Measurements from ENCODE around the gene FNBP1. TPM values are rescaled to one million over a fixed set of nuclear protein-coding genes. Genes with fewer than 3 reads are reported as not detected.

FNBP1 gene
- total RNA-seq = 10 to 100 TPM; 34.8 to 85.4 (median 51.6) TPM

GRCh38 chr9:130042885-130043653 lies at the start of gene FNBP1:
Gene FNBP1, minus strand, starts transcription at chr9:130043189. Its CDS starts 214 bp downstream, at chr9:130042975.
- peak within 1 kb of the TSS; percentile 85 to 96 (median 94) for H3K27ac ChIP-seq
- H3K36me3 ChIP-seq = no peaks in the 10 kb centered on the region
- peaks cover 23 to 65% (median 32%) of the 10 kb centered on the region in 4 donors for H3K4me1 ChIP-seq
- TF ChIP-seq EP300 (IDR thresholded peaks at IDR 0.05) (peak in 1 of 4 donors; percentile 7), POLR2AphosphoS5 (IDR thresholded peaks at IDR 0.05) (peak; percentile 49 to 93), POLR2A (IDR thresholded peaks at IDR 0.05) (peak in 3 of 4 donors; percentile 55 to 93 (median 80)), CTCF (IDR thresholded peaks at IDR 0.05) (peak in 2 of 6 experiments; percentile 7 to 14)
- H3K4me3 ChIP-seq = peak within 1 kb of the TSS; percentile 64 to 97 (median 72)
- H3K9me3 ChIP-seq = no peaks in the 10 kb centered on the region
- 0 to 2% methylated on average over 2 to 26 of the region's 92 CpGs for WGBS, 2 donors
- peak; percentile 91 to 96 for ATAC-seq (ENCODE audit: low FRiP score in 2 of 2)
- H3K27me3 ChIP-seq = no peaks in the 10 kb centered on the region
- DNase-seq = peak; percentile 82 to 96

- no peak overlapping the region for H3K27ac ChIP-seq
- H3K9me3 ChIP-seq = no peaks in the 10 kb centered on the region
- peak in 1 of 6 experiments; percentile 27 for TF ChIP-seq CTCF (IDR thresholded peaks at IDR 0.05)
- no peak for TF ChIP-seq POLR2AphosphoS5 (IDR thresholded peaks at IDR 0.05)
- DNase-seq = no peak
- ATAC-seq (ENCODE audit: low FRiP score in 2 of 2) = no peak
- 64 to 72% methylated on average over 3 of the region's 3 CpGs for WGBS, 2 donors
- no peaks in the 10 kb centered on the region for H3K4me1 ChIP-seq
- no peaks in the 10 kb centered on the region for H3K27me3 ChIP-seq
- H3K36me3 ChIP-seq = peaks cover 12 to 93% (median 50%) of the 10 kb centered on the region in 4 donors
- H3K4me3 ChIP-seq = no peak overlapping the region
Observed at GRCh38 chr9:130090915-130091314, 47.9 kb upstream of the FNBP1 start.

DNA sequence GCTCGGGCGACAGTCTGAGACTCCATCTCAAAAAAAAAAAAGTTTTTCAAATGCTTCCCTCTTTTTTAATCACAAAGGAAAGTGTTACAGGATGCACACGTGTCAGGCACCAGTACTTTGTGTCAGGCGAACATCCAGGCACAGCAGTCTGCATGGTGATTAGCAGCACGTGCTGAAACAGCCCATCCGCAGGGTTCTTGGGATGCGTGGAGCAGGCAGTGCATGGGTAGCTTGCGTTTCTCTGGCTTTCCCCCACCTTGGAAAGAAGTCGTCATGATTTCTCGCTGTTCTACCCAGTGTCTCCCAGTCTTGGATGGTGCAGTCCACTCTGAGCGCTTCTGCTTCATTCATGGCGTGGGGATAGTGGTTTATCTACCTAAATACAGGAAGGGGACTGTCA lies 46.2 kb upstream of the FNBP1 start:
- Histone ChIP-seq H3K36me3 (peaks cover 12 to 94% (median 45%) of the 10 kb centered on the region in 4 donors), H3K4me1 (no peaks in the 10 kb centered on the region), H3K27ac (no peak overlapping the region), H3K27me3 (no peaks in the 10 kb centered on the region), H3K4me3 (no peak overlapping the region), H3K9me3 (no peaks in the 10 kb centered on the region)
- TF ChIP-seq CTCF (IDR thresholded peaks at IDR 0.05) = no peak
- no peak for TF ChIP-seq POLR2A (IDR thresholded peaks at IDR 0.05)
- TF ChIP-seq POLR2AphosphoS5 (IDR thresholded peaks at IDR 0.05) = no peak
- no peak for TF ChIP-seq EP300 (IDR thresholded peaks at IDR 0.05)
- 92 to 94% methylated on average over 12 of the region's 12 CpGs for WGBS, 2 donors
- DNase-seq (no peak), ATAC-seq (ENCODE audit: low FRiP score in 2 of 2) (no peak)

GRCh38 chr9:130088051-130088450 lies 45.1 kb upstream of the FNBP1 start:
- Histone ChIP-seq H3K27ac (no peak overlapping the region), H3K4me3 (no peak overlapping the region), H3K36me3 (peaks cover 12 to 95% (median 42%) of the 10 kb centered on the region in 4 donors), H3K9me3 (no peaks in the 10 kb centered on the region), H3K27me3 (no peaks in the 10 kb centered on the region), H3K4me1 (no peaks in the 10 kb centered on the region)
- no peak for ATAC-seq (ENCODE audit: low FRiP score in 2 of 2)
- TF ChIP-seq POLR2AphosphoS5 (IDR thresholded peaks at IDR 0.05) (no peak), CTCF (IDR thresholded peaks at IDR 0.05) (no peak), EP300 (IDR thresholded peaks at IDR 0.05) (no peak), POLR2A (IDR thresholded peaks at IDR 0.05) (no peak)
- DNase-seq = no peak
- WGBS, 2 donors = 93 to 96% methylated on average over 6 of the region's 6 CpGs
